HepG2 (cell line): ENCODE results near the gene FBN2.

Source experiments
- CTCF ChIP-seq: sonication (generic); formaldehyde crosslinking; IDR thresholded peaks from 2 replicates; pipeline ENCODE4 v1.5.0; 2020; ENCODE audit warnings: mild to moderate bottlenecking, missing genetic modification reagents, moderate library complexity
- ELF1 ChIP-seq: sonication (generic); formaldehyde crosslinking; IDR thresholded peaks from 2 replicates; pipeline ENCODE4 v1.4.0; 2020; ENCODE audit warnings: missing genetic modification reagents
- ETV6 ChIP-seq: sonication (generic); formaldehyde crosslinking; conservative IDR thresholded peaks from 2 replicates; pipeline ENCODE4 v1.4.0; 2020; ENCODE audit warnings: missing genetic modification reagents
- POLR2AphosphoS5 ChIP-seq: IDR thresholded peaks from 2 replicates; pipeline ENCODE4 v1.6.1; 2012; ENCODE audit warnings: low read depth, low read length
- RARA ChIP-seq: IDR thresholded peaks from 2 replicates; pipeline ENCODE4 v1.6.1; 2016; ENCODE audit warnings: missing genetic modification reagents, missing compliant biosample characterization
- SIN3A ChIP-seq: IDR thresholded peaks from 2 replicates; pipeline ENCODE4 v1.6.1; 2011; ENCODE audit warnings: low read depth, mild to moderate bottlenecking, control low read depth, low read length, borderline replicate concordance
- SMAD1 ChIP-seq: sonication (generic); formaldehyde crosslinking; IDR thresholded peaks from 2 replicates; pipeline ENCODE4 v1.4.0; 2020; ENCODE audit warnings: missing genetic modification reagents, low read depth, mild to moderate bottlenecking, borderline replicate concordance
- ZNF558 ChIP-seq: sonication (generic); formaldehyde crosslinking; IDR thresholded peaks from 2 replicates; pipeline ENCODE4 v1.9.0; 2022; ENCODE audit warnings: mild to moderate bottlenecking, missing genetic modification reagents, borderline replicate concordance

DNA sequence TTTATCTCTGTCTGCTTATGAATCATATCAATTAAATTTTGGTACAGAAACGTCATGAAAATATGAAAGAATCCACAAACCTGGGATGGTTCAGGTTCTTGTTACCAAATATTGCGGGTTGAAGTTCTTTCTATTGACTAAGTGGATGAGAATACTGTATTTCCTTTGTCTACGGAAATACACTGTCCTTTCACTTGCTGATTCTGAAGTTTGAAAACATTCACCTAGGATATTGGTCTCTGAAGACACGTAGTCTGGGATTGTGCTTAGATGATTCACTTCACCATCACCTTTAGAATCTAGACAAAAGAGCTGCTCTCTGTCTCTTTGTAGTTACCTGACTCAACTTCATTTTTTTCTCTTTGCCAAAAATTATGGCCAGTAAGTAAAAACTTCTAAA, 222.4 kb downstream of the FBN2 start:
- no peak for TF ChIP-seq ELF1 (CRISPR knock-in tag)
- no peak for TF ChIP-seq CTCF (CRISPR knock-in tag)
- no peak for TF ChIP-seq SMAD1
- TF ChIP-seq ETV6 (CRISPR knock-in tag): no peak
- no peak for TF ChIP-seq SIN3A
- no peak for TF ChIP-seq RARA (CRISPR knock-in tag)
- no peak for TF ChIP-seq POLR2AphosphoS5
- TF ChIP-seq ZNF558 (CRISPR knock-in tag): no peak
